NCI-H345 treated with DMSO at 0.1 percent for 48 hours (cell line): ENCODE measurements around the gene RIN3.

Experiments
- DNase-seq: peaks from one replicate; lab custom pipeline; 2025; ENCODE audit not compliant: unreplicated experiment; lab: John Stamatoyannopoulos, UW

The RIN3 gene

DNA sequence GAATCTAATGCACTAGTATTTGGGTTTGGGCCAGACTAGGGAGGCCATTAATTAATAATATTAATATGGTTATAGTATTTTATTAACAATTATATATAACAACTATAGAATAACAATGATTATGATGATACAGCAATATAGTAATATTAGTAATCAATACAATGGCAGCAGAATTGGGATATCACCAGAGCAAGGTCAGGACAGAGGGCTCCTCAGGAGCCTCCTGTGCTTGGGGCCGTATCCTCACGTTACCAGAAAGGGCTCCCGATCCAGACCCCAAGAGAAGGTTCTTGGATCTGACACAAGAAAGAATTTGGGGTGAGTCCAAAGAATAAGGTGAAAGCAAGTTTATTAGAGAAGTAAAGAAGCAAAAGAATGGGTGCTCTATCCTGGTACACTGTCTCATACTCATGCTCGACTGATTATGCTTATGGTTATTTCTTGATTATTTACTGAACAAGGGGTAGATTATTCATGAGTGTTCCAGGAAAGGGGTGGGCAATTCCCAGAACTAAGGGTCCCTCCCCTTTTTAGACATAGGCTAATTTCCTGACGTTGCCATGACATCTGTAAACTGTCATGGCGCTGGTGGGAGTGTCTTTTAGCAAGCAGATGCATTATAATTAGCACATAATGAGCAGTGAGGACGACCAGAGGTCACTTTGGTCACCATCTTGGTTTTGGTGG is 61.6 kb downstream of the RIN3 start:
- no peak for DNase-seq

DNA sequence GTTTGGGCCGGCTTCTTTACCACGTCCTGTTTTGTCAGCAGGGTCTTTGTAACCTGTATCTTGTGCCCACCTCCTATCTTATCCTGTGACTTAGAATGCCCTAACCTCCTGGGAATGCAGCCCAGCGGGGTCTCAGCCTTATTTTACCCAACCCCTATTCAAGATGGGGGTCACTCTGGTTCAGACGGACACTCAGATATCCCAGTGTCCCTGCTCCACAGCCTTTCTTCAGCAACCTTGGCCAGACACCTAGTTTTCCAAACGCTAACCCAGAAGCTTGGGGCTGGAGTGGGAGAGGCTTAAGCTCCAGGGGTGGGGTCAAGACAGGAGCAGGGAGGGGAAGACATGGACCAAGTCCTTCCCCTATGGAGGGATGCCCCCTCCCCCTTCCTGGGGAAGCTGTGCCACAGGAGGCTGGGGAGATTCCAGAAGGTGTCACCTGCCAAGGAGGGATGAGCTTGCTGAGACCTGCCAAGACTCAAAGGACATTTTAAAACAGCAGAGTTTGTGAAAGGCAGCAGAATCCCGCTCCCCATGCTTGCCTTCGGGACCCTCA is 62.2 kb downstream of the RIN3 start:
- DNase-seq, result no peak

GRCh38 chr14:92577321-92577742 is 63.8 kb downstream of the RIN3 start:
- DNase-seq, result no peak

DNA sequence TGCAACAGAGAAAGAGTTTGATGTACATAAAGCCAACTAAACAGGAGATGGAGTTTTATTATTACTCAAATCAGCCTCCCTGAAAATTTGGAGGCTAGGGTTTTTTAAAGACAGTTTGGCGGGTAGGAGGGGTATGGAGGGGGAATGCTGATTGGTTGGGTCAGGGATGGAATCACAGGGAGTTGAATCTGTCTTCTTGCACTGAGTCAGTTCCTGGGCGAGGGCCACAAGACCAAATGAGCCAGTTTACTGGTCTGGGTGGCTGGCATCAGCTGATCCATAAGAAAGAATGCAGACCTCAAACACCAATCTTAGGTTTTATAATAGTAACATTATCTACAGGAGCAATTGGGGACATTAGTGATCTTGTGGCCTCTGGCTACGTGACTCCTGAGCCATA is 64.9 kb downstream of the RIN3 start:
- DNase-seq, result no peak

- no peak for DNase-seq
These were observed 65.8 kb downstream of the RIN3 start for GRCh38 chr14:92579244-92579936.

DNA sequence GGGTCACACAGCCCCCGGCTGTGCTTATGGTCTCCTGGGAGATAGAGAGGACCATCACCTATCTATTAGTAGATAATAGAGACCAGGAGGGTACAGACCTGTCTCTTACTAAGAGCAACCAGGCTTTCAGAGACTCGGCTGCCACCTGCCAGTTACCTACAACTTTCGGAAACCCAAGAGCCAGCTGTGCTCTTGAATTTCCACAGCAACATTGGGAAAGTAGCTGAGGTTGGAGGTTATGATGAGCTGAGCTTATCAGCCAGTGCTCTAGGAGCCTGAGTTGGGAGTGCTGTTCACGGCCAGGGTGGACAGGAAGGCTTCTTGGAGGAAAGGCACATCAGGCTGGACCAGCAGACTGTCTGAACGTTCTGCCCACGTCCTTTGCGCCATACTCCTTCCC is 67.6 kb downstream of the RIN3 start:
- no peak for DNase-seq

DNA sequence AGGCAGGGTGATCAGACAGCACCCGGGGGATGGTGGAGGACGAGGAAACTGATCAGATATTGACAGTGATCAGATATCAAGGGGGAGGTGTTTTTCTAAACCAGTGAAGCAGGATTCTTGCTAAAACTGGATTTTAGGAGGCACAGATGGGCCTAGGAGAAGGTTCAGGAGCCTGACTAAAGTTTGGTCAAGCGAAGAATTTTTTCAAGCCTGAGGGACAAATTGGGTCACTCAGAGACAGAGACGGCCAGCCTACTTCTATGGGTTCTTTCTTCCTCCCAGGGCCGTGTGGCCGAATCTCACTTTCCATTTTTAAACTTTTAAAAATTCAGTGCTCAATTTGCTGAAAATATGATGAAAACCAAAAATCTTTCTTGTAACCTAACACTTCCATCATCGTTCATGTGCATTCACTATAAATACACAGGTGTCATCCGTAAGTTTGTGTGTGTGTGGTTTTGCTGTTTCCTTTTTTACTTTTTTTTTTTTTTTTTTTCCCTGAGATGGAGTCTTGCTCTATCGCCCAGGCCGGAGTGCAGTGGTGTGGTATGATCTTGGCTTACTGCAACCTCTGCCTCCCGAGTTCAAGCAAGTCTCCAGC is 68.5 kb downstream of the RIN3 start:
- DNase-seq, result no peak

DNA sequence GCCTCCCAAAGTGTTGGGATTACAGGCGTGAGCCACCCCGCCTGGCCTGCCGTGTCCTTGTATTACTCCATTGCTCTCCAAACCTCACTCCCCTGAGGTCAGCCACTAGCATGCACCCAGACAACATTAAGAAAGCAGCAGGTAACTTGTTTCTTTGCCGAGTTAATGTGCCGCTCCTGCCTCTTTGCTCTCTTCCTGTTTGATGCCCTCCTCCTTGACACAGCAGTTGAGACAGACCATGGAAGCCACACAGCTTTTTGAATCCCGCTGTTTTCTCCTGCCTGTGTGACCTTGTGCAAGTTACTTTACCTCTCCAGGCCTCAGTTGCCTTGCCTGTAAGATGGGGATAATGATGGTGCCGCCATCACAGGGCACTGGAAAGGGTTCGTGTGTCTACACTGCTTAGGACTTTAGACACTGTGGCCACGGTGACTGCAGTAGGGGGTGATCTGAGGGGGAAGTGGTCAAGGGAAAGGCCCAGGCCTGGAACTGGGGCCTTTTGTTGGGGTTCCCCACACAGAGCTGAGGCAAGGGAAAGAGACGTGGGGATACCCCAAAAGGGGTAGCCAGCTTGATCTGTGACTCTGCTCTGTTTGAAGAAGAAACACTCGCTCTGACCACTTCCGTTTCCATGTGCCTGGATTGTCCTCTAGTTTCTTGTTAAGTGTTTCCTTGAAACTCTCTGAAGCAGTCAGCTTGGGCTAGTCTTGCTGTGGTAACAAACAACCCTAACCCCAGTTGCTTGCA is 69.3 kb downstream of the RIN3 start:
- no peak for DNase-seq

- DNase-seq, result no peak
These were observed 70.6 kb downstream of the RIN3 start for GRCh38 chr14:92584220-92584619.

DNA sequence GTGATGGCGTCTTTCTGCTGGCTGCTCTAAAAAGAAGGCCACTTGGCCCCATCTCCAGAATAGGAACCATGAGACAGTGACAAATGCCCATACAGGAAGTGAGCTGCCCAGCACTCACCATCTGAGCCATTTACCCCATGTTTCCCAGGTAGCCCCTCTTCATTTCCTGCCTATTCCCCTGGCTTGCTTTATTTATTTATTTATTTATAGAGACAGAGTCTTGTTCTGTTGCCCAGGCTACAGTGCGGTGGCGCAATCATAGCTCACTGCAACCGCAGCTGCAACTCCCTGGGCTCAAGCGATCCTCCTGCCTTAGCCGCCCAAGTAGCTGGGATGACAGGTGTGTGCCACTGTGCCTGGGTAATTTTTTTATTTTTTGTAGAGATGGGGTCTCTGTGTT is 71.2 kb downstream of the RIN3 start:
- no peak for DNase-seq

GRCh38 chr14:92585981-92586937 is 72.7 kb downstream of the RIN3 start:
- DNase-seq, result no peak

GRCh38 chr14:92586963-92587699 is 73.5 kb downstream of the RIN3 start:
- DNase-seq, result no peak

GRCh38 chr14:92587700-92588085 is 74.1 kb downstream of the RIN3 start:
- no peak for DNase-seq

DNA sequence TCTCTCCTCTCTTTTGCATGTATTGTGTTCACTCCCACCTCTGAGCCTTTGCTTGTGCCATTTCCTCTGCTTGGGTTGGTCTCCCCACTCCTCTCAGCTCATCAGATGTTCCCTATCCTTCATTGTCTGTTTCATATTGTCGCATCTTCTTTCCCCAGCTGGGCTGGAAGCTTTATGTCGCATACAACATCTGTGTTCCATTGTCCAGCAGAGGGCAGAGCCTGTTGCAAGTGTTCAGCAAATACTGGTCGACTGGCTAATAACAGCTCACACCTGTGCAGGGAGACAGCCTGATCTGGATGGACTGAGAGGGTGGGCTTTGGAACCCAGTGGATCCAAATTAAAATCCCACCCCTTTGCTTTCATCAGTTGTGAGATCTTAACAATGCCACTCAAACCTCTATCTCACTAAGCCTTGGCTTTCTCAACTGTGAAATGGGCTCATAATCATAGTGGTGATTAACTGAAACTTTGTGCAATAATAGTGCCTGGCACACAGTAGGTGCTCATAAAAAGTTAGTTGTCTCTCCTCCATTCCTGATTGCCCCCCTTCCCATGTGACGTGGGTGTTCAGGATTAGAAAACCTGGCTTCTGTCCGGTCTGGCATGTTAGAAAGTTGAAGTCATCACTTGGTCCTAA is 75.8 kb downstream of the RIN3 start:
- DNase-seq, result no peak

- no peak for DNase-seq
These were observed 76.6 kb downstream of the RIN3 start for GRCh38 chr14:92590176-92590575.

DNA sequence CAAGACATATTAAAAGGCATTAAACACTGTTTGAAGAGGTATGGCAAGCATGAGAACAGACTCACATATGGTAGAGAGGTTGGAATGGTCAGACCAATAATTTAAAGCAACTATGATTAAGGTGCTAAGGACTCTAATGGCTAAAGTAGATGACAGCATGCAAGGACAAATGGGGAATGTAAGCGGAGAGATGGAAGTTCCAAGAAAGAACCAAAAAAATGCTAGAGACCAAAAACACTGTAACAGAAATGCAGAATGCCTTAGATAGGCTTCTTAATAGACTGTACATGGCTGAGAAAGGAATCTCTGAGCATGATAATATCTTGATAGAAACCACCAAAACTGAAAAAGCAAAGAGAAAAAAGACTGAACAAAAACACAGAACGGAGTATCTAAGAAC is 77.4 kb downstream of the RIN3 start:
- no peak for DNase-seq

DNA sequence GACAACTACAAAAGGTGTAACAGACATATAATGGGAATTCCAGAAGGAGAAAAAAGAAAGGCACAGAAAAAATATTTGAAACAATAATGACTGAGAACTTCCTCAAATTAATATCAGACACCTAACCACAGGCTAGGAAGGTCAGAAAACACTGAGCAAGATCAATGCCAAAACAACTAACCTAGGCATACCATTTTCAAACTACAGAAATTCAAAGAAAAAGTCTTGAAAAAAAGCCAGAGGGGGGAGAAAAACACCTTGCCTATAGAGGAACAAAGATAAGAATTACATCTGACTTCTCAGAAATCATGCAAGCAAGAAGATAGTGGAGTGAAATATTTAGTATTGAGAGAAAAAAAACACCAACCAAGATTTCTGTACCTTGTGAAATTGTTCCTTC is 77.8 kb downstream of the RIN3 start:
- DNase-seq, result no peak

- DNase-seq, result no peak
These were observed 81.7 kb downstream of the RIN3 start for GRCh38 chr14:92595267-92595666.

DNA sequence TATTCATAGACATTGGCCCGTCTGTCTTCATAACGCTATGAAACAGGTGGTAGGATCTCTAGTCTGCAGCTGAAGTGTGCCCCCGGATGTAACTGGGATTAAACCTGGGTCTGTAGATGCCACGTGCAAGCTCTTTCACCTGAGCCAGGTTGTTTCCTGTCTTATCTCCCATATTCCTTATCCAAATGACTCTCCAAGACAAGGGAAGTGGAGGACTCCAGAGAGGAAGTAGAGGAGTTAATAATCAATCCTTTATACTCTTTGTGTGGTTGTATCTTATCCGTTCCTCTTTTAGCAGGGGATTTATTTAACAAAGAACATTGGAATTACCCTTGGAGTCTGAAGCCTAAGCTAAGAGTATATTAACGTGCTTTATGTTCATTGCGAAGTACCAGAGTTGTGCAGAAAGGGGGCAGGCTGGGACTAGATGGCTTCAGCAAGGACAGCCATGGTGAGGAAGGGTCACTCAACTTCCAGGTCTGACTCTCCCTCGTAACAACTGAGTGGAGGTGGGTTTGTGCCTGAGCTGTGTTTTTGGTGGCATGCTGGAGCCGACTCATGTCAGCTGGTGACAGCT is 82.8 kb downstream of the RIN3 start:
- no peak for DNase-seq
